HCT116 (cell line): ENCODE measurements around the gene PUSL1.

ENCODE experiments used
- CTCF ChIP-seq, 3 experiments: fragments of 200-600 bp in 1 of 3; sonication (generic) in 1 of 3; IDR thresholded peaks in 2 of 3; conservative IDR thresholded peaks in 1 of 3; 2 replicates each; pipeline ENCODE4 v1.5.1; 2012 to 2017; ENCODE audit warnings: low read depth in 2 of 3, low read length in 2 of 3, antibody characterized with exemption in 1 of 3, borderline replicate concordance in 1 of 3, control low read depth in 1 of 3, mild to moderate bottlenecking in 1 of 3, mixed read lengths in 1 of 3, mixed run types in 1 of 3, moderate library complexity in 1 of 3; ENCODE audit not compliant: insufficient read depth in 1 of 3
- EGR1 ChIP-seq: IDR thresholded peaks from 2 replicates; pipeline ENCODE4 v1.6.1; 2012; ENCODE audit warnings: low read depth
- EZH2 ChIP-seq: fragments of 200-600 bp; sonication (generic); IDR thresholded peaks from 2 replicates; pipeline ENCODE4 v1.6.1; 2017; ENCODE audit warnings: antibody characterized with exemption, mixed run types
- FOSL1 ChIP-seq: IDR thresholded peaks from 2 replicates; pipeline ENCODE4 v1.6.1; 2012; ENCODE audit warnings: low read depth
- POLR2A ChIP-seq: IDR thresholded peaks from 2 replicates; pipeline ENCODE4 v1.7.0; 2011; ENCODE audit warnings: borderline replicate concordance; ENCODE audit not compliant: insufficient read depth, insufficient read length; ENCODE audit errors: extremely low read depth
- SP1 ChIP-seq: IDR thresholded peaks from 2 replicates; pipeline ENCODE4 v1.6.1; 2012; ENCODE audit warnings: low read depth
- SRF ChIP-seq: IDR thresholded peaks from 2 replicates; pipeline ENCODE4 v1.6.1; 2012; ENCODE audit warnings: low read depth
- TCF7L2 ChIP-seq: IDR thresholded peaks from 2 replicates; pipeline ENCODE4 v1.7.0; 2011; ENCODE audit warnings: borderline replicate concordance, inconsistent platforms; ENCODE audit not compliant: insufficient read depth, insufficient read length; ENCODE audit errors: extremely low read depth
- ZNF274 ChIP-seq: fragments of 200-500 bp; sonication (Bioruptor generic); IDR thresholded peaks from 2 replicates; pipeline ENCODE4 v1.6.1; 2014; ENCODE audit warnings: mild to moderate bottlenecking, low read depth, low read length, inconsistent platforms

GRCh38 chr1:1324524-1325287 is 16.3 kb downstream of the PUSL1 start, which contains the start of the genes CPTP and INTS11:
- no peak for TF ChIP-seq EGR1
- TF ChIP-seq EZH2, result no peak
- TF ChIP-seq SRF, result no peak
- no peak for TF ChIP-seq CTCF (IDR thresholded peaks at IDR 0.05 in 2 of 3, conservative IDR thresholded peaks at IDR 0.05 in 1 of 3; ENCODE audit: borderline replicate concordance in 1 of 3, insufficient read depth in 1 of 3, low read depth in 2 of 3, low read length in 2 of 3)
- TF ChIP-seq ZNF274, result no peak
- peak; percentile 76 for TF ChIP-seq SP1
- no peak for TF ChIP-seq FOSL1
- TF ChIP-seq POLR2A, result peak; percentile 56
- TF ChIP-seq TCF7L2, result no peak
